Effector CD8-positive, alpha-beta T cell (primary cell): ENCODE results near the gene FCN3.
"Not testable (repeated sequence)": the region's sequence is repeated elsewhere in the genome, so short reads cannot be mapped to it uniquely, and the experiment has no call there.

ENCODE experiments used
- DNase-seq: peaks from one replicate; lab custom pipeline; 2025; lab: John Stamatoyannopoulos, UW

Gene FCN3

GRCh38 chr1:27399251-27400025 lies 24.8 kb upstream of the FCN3 start:
- no peak for DNase-seq

GRCh38 chr1:27398405-27399149 lies 24.0 kb upstream of the FCN3 start:
- no peak for DNase-seq

DNA sequence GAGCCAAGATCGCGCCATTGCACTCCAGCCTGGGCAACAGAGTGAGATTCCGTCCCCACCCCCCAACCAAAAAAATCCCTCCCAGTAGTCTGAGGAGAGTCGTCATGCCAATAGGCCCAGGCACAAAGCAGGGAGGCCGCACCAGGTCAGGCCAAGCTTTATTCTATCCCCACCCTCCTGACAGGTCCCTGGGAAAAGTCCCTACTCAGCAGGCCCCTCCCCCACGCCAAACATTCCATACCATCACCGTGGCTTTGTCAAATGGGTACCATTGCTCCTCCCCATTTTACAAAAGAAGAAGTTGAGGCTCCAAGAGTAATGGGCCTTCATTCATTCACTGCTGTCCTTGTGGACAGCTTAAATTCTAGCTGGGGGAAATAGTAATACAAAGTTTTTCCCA lies 23.1 kb upstream of the FCN3 start:
- DNase-seq = no peak

DNA sequence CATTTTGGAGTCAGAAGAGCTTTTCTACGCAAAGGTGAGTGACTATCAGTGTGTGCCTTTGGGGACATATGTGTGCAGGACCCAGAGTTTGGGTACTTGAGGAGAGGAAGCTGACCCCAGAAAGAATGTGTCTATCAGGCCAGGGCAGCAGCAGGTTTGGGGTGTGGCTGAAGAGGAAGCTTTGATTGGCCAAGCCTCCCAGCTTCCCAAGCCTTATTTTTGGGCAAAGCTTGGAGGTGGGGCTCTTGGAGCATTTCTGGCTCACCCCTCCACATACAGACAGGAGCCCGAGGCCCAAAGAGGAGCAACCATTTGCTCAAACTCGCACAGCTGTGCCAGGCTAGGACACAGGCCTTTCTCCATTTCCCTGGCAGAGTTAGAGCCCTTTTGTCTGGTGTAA lies 22.5 kb upstream of the FCN3 start:
- no peak for DNase-seq

GRCh38 chr1:27395441-27396195 lies 21.0 kb upstream of the FCN3 start:
- DNase-seq = peak; percentile 74

DNA sequence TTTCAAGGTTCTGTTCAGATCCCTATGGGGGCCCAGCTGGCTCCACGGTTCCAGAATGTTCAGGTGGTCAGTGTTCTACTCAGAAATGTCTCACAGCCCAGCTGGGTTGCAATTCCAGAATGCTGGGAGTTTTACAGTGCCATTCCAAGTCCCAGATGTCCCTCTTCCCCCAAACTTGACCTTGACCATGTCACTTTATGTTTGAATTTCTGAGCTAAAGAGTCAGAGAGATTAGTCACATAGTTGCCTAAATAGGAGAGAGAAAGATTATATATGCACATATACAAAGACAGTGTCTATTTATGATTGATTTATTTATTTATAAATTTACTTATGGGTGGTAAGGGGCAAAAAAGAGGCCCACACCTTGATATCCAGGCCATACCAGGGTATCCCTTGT lies 20.3 kb upstream of the FCN3 start:
- no peak for DNase-seq

DNA sequence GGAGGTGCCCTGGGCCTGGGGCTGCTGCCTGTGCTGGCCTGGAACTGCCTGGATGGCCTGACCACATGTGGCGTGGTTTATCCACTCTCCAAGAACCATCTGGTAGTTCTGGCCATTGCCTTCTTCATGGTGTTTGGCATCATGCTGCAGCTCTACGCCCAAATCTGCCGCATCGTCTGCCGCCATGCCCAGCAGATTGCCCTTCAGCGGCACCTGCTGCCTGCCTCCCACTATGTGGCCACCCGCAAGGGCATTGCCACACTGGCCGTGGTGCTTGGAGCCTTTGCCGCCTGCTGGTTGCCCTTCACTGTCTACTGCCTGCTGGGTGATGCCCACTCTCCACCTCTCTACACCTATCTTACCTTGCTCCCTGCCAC lies 19.6 kb upstream of the FCN3 start:
- DNase-seq = no peak

GRCh38 chr1:27393641-27394281 lies 19.1 kb upstream of the FCN3 start:
- no peak for DNase-seq

GRCh38 chr1:27392778-27393635 lies 18.4 kb upstream of the FCN3 start:
- no peak for DNase-seq

DNA sequence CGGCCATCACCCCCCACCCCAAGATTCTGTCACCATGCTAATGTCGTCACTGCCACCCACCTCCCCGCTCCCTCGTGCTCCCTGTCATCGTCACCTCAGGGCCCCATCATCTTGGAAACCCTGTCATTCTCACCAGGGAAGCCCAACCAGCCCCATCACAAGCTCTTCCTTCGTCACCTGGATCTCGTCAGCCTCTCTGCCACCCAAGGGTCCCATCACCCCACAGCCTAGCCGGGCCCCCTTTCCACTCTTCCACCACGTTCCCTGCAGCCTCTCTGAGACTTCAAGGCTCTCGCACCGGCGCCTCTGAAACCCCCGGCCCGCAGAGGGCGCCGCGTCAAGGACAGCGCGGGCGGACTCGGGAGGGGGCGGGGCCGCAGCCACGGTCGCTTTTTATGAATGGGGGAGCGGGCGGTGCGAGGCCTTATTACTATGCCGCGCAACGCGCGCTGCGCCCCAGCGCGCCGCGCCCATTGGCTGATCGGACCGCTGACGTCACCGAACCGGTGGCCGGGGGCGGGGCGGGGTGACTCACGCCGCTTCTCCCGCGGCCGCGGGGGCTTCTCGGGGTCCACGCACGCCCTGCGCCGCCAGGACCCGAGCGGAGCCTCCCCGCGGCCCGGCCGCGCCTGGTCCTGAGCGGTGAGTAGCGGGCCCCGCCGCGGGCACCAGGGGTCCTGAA lies 17.6 kb upstream of the FCN3 start, which contains the start of gene GPR3:
Gene GPR3, plus strand, starts transcription at position 527 of the 682 bp plus-strand sequence. CDS start 1,177 bp downstream, outside the sequence.
- DNase-seq = peak; percentile 93

- DNase-seq = peak; percentile 7
Measured at GRCh38 chr1:27391511-27392095, 17.0 kb upstream of the FCN3 start.

GRCh38 chr1:27388337-27389005 lies 13.8 kb upstream of the FCN3 start:
- DNase-seq = peak; percentile 65

DNA sequence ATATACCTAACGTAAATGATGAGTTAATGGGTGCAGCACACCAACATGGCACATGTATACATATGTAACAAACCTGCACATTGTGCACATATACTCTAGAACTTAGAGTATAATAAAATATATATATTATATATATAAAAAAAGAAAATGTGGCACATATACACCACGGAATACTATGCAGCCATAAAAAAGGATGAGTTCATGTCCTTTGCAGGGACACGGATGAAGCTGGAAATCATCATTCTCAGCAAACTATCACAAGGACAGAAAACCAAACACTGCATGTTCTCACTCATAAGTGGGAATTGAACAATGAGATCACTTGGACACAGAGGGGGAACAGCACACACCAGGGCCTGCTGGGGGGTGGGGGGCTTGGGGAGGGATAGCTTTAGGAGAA lies 10.2 kb upstream of the FCN3 start:
- not testable (repeated sequence) for DNase-seq

GRCh38 chr1:27383661-27384060 lies 9.0 kb upstream of the FCN3 start:
- no peak for DNase-seq

- peak; percentile 24 for DNase-seq
Measured at GRCh38 chr1:27383039-27383605, 8.5 kb upstream of the FCN3 start, which contains the start of gene CD164L2. Gene CD164L2 (minus strand): TSS chr1:27383333. CDS start chr1:27383239, 94 bp downstream.

DNA sequence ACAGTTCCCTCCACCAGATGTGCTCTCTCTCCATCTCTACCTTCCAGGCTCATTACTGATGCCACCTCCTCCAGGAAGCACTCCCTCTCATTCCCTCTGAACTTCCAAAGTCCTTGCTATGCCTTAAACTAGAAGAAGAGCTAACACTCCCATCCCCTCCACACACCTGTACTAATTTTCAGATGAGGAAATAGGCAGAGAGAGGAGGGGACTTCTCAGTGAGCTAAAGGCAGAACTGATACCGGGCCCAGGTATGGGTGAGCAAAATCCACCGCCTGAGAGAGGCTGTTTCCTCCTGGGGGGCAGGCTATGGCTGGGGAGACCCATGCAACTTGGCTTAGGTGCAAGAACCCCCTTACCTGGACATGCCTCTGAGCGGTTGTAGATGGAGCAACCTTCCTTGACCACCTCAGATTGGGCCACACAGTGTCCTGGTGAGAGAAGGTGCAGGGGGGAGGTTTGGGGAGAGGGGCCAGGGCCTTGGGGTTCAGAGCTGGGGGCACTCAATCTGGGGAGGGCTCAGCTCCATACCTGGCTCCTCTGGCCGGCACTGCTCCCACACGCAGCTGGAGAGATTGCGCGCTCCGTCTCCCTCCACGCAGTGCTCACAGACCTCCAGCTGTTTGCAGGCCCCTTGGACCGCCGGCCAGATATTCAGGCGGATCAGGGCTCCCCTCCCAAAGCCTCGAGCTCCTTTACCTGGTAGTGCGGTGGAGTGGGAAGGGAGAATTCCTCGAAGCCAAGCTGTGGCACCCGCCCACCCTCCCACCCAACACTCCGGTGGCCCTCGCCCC lies 7.5 kb upstream of the FCN3 start:
- no peak for DNase-seq

DNA sequence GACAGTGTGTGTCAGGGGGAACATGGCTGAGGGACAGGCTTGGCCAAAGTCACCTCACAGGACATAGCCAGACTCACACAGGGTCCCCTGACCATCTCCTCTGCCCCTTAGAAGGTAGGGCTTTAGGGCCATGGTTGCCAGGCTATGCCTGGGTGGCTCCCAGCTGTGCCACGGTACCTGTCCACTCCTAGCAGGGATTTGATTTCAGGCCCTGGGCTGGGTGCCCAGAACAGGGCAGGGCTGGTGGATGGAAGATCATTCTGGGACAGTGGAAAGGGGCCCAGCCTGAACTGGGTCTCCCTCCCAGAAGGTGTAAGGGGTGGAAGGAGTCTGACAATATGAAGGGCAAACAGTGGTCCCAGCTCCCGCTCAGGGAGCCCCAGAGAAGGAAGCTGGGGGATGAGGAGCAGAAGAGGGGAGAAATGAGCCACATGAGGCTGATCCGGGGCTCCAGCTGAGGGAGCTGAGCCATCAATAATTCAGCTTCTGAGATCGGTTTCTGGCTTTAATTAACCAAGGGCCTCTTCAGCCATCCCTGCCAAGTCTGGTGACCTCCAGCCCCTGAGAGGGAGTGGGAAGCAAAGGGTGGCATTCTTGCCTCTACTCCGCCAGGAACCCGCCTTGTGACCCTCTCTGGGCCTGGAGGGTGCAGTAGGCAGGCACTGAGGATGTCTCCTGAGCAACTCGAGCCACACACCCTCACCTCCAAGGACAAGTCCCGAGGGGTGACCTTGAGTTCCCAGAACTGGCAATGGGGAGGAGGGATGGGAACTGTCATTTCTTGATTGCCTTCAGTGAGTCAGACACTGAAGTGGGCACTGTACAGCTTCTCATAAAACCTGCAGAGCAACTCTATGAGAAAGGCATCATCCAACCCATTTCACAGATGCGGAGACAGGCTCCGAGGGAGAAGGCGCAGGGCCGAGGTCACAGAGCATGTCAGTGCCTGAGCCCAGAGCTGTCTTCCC lies 6.4 kb upstream of the FCN3 start:
- DNase-seq = no peak
